KG1 (cell line): ENCODE results near the gene BRMS1L.
"Not testable (repeated sequence)": the region's sequence is repeated elsewhere in the genome, so short reads cannot be mapped to it uniquely, and the experiment has no call there.

Experiments
- DNase-seq: peaks from one replicate; lab custom pipeline; 2025; lab: John Stamatoyannopoulos, UW

The BRMS1L gene

GRCh38 chr14:35821564-35822411 lies 4.3 kb upstream of the BRMS1L start:
- no peak for DNase-seq

GRCh38 chr14:35822501-35822900 lies 3.6 kb upstream of the BRMS1L start:
- no peak for DNase-seq

- not testable (repeated sequence) for DNase-seq
Measured at GRCh38 chr14:35824446-35825165, 1.5 kb upstream of the BRMS1L start.

GRCh38 chr14:35825968-35826217 lies 245 bp upstream of the BRMS1L start:
- DNase-seq: no peak

- DNase-seq: no peak
Measured at GRCh38 chr14:35826952-35827416, 846 bp downstream of the BRMS1L start.

GRCh38 chr14:35827678-35828472 lies 1.7 kb downstream of the BRMS1L start:
- no peak for DNase-seq

- no peak for DNase-seq
Measured at GRCh38 chr14:35829449-35829848, 3.3 kb downstream of the BRMS1L start.

GRCh38 chr14:35835208-35835982 lies 9.3 kb downstream of the BRMS1L start:
- DNase-seq: no peak

- not testable (repeated sequence) for DNase-seq
Measured at GRCh38 chr14:35841704-35842103, 15.6 kb downstream of the BRMS1L start.

GRCh38 chr14:35842245-35842644 lies 16.1 kb downstream of the BRMS1L start:
- DNase-seq: not testable (repeated sequence)

GRCh38 chr14:35844494-35844893 lies 18.4 kb downstream of the BRMS1L start:
- DNase-seq: no peak

- DNase-seq: no peak
Measured at GRCh38 chr14:35847636-35848035, 21.5 kb downstream of the BRMS1L start.

GRCh38 chr14:35849122-35849521 lies 23.0 kb downstream of the BRMS1L start:
- no peak for DNase-seq

- no peak for DNase-seq
Measured at GRCh38 chr14:35851823-35852222, 25.7 kb downstream of the BRMS1L start.

- no peak for DNase-seq
Measured at GRCh38 chr14:35853225-35853624, 27.1 kb downstream of the BRMS1L start.

- DNase-seq: no peak
Measured at GRCh38 chr14:35854696-35855270, 28.6 kb downstream of the BRMS1L start.

- no peak for DNase-seq
Measured at GRCh38 chr14:35855876-35856481, 29.8 kb downstream of the BRMS1L start.

GRCh38 chr14:35858521-35859209 lies 32.5 kb downstream of the BRMS1L start:
- DNase-seq: no peak

- DNase-seq: no peak
Measured at GRCh38 chr14:35861204-35861868, 35.2 kb downstream of the BRMS1L start.
